SK-N-SH (cell line): ENCODE results near the gene GATAD2B. TPM values are rescaled to one million over a fixed set of nuclear protein-coding genes. Genes with fewer than 3 reads are reported as not detected.

Experiments used
- CTCF ChIA-PET: fragments of 300-600, 350-600 bp; formaldehyde crosslinking; extraction: SDS; loops from one replicate; lab custom pipeline; 2021; lab: Yijun Ruan, JAX
- POLR2A ChIA-PET: fragments of 350-600 bp; sonication (Branson Sonifier 250); formaldehyde crosslinking; extraction: SDS; loops from one replicate; lab custom pipeline; 2020; ENCODE audit warnings: antibody characterized with exemption, inconsistent platforms; lab: Yijun Ruan, JAX
- DNase-seq: peaks from one replicate; pipeline ENCODE4 v3.0.0; 2012
- H2AFZ ChIP-seq: fragments of 200-600 bp; sonication (generic); 2 replicates; pipeline ENCODE4 v1.8.1; 2016; ENCODE audit warnings: antibody characterized with exemption, mild to moderate bottlenecking, low read depth
- H3F3A ChIP-seq: fragments of 200-600 bp; sonication (generic); replicated peaks from 2 replicates; pipeline ENCODE3; 2016; ENCODE audit warnings: antibody characterized with exemption, mild to moderate bottlenecking; ENCODE audit not compliant: insufficient read depth
- H3K27ac ChIP-seq, 2 experiments: fragments of 200-500 bp in 1 of 2; fragments of 200-600 bp in 1 of 2; sonication (Bioruptor generic) in 1 of 2; sonication (generic), shearing (Covaris generic) in 1 of 2; 2 replicates each; pipeline versions ENCODE4 v1.5.1 to v1.6.1; 2014 to 2016; ENCODE audit warnings: low read depth in 2 of 2, inconsistent platforms in 1 of 2, low read length in 1 of 2, mild to moderate bottlenecking in 1 of 2, mixed read lengths in 1 of 2
- H3K27me3 ChIP-seq: fragments of 200-600 bp; sonication (generic), shearing (Covaris generic); 2 replicates; pipeline ENCODE4 v1.6.1; 2016; ENCODE audit warnings: mixed run types; ENCODE audit not compliant: insufficient read depth
- H3K36me3 ChIP-seq, 2 experiments: fragments of 200-500 bp in 1 of 2; fragments of 200-600 bp in 1 of 2; sonication (Bioruptor generic) in 1 of 2; sonication (generic) in 1 of 2; replicated peaks in 1 of 2; 2 replicates each; pipeline versions ENCODE3 to v1.5.1; 2014 to 2016; ENCODE audit warnings: low read length in 1 of 2, mild to moderate bottlenecking in 1 of 2; ENCODE audit not compliant: insufficient read depth in 2 of 2, control insufficient read depth in 1 of 2
- H3K4me1 ChIP-seq, 2 experiments: fragments of 200-500 bp in 1 of 2; fragments of 200-600 bp in 1 of 2; sonication (Bioruptor generic) in 1 of 2; sonication (generic), shearing (Covaris generic) in 1 of 2; 2 replicates each; pipeline versions ENCODE4 v1.5.1 to v1.6.1; 2014 to 2016; ENCODE audit warnings: low read depth in 1 of 2, low read length in 1 of 2, mixed run types in 1 of 2; ENCODE audit not compliant: insufficient read depth in 2 of 2, control insufficient read depth in 1 of 2
- H3K4me2 ChIP-seq: fragments of 200-600 bp; sonication (generic), shearing (Covaris generic); 2 replicates; pipeline ENCODE4 v1.6.1; 2017; ENCODE audit warnings: mixed run types
- H3K4me3 ChIP-seq, 2 experiments: fragments of 200-500 bp in 1 of 2; fragments of 200-600 bp in 1 of 2; sonication (Bioruptor generic) in 1 of 2; sonication (generic), shearing (Covaris generic) in 1 of 2; 2 replicates each; pipeline versions ENCODE4 v1.5.1 to v1.8.1; 2014 to 2016; ENCODE audit warnings: low read depth in 2 of 2, inconsistent platforms in 1 of 2, low read length in 1 of 2, mild to moderate bottlenecking in 1 of 2, mixed read lengths in 1 of 2, moderate library complexity in 1 of 2
- H3K79me2 ChIP-seq: fragments of 200-600 bp; sonication (generic); 2 replicates; pipeline ENCODE4 v1.8.1; 2017; ENCODE audit warnings: mild to moderate bottlenecking; ENCODE audit not compliant: insufficient read depth
- H3K9ac ChIP-seq: fragments of 200-600 bp; sonication (generic); 2 replicates; pipeline ENCODE4 v1.6.1; 2017; ENCODE audit warnings: mixed run types
- H3K9me2 ChIP-seq: fragments of 200-600 bp; sonication (generic); 2 replicates; pipeline ENCODE4 v1.6.1; 2017; ENCODE audit warnings: mixed run types
- H3K9me3 ChIP-seq: fragments of 200-600 bp; sonication (generic); 2 replicates; pipeline ENCODE4 v1.6.1; 2017; ENCODE audit warnings: mixed run types, mild to moderate bottlenecking, moderate library complexity
- H4K20me1 ChIP-seq: fragments of 200-600 bp; sonication (generic); 2 replicates; pipeline ENCODE4 v1.6.1; 2017; ENCODE audit warnings: mild to moderate bottlenecking, mixed run types; ENCODE audit not compliant: insufficient read depth
- CHD2 ChIP-seq: fragments of 150-350 bp; IDR thresholded peaks from 2 replicates; pipeline ENCODE4 v1.6.1; 2018; ENCODE audit warnings: low read length; ENCODE audit not compliant: partially characterized antibody
- ELF1 ChIP-seq: IDR thresholded peaks from 2 replicates; pipeline ENCODE4 v1.4.0; 2012
- EP300 ChIP-seq, 2 experiments: IDR thresholded peaks; 2 replicates each; pipeline versions ENCODE4 v1.4.0 to v1.6.1; 2012; ENCODE audit warnings: borderline replicate concordance in 1 of 2, low read depth in 1 of 2, low read length in 1 of 2
- EZH2phosphoT487 ChIP-seq: fragments of 200-600 bp; sonication (generic); IDR thresholded peaks from 2 replicates; pipeline ENCODE4 v1.6.1; 2017; ENCODE audit warnings: low read depth, mixed run types, mild to moderate bottlenecking, antibody characterized with exemption, moderate library complexity, borderline replicate concordance
- FOSL2 ChIP-seq: IDR thresholded peaks from 2 replicates; pipeline ENCODE4 v1.4.0; 2012; ENCODE audit warnings: low read depth, mild to moderate bottlenecking, moderate library complexity, borderline replicate concordance
- FOXJ3 ChIP-seq: sonication (generic); formaldehyde crosslinking; IDR thresholded peaks from 2 replicates; pipeline ENCODE4 v1.5.1; 2020; ENCODE audit warnings: mild to moderate bottlenecking, missing genetic modification reagents
- FOXM1 ChIP-seq: IDR thresholded peaks from 2 replicates; pipeline ENCODE4 v1.4.0; 2012; ENCODE audit warnings: low read depth, mild to moderate bottlenecking
- GABPA ChIP-seq: IDR thresholded peaks from 2 replicates; pipeline ENCODE4 v1.4.0; 2012; ENCODE audit warnings: low read depth, mild to moderate bottlenecking
- GATA2 ChIP-seq: sonication (generic); formaldehyde crosslinking; IDR thresholded peaks from 2 replicates; pipeline ENCODE4 v1.5.0; 2020; ENCODE audit warnings: mild to moderate bottlenecking, missing genetic modification reagents
- JUND ChIP-seq: IDR thresholded peaks from 2 replicates; pipeline ENCODE4 v1.4.0; 2012
- MEF2A ChIP-seq: IDR thresholded peaks from 2 replicates; pipeline ENCODE4 v1.4.0; 2012; ENCODE audit warnings: low read depth, borderline replicate concordance
- NFIC ChIP-seq: IDR thresholded peaks from 2 replicates; pipeline ENCODE4 v1.4.0; 2012; ENCODE audit warnings: borderline replicate concordance
- NRF1 ChIP-seq: IDR thresholded peaks from 2 replicates; pipeline ENCODE4 v1.6.1; 2012; ENCODE audit warnings: low read depth, mild to moderate bottlenecking, low read length
- POLR2AphosphoS5 ChIP-seq: IDR thresholded peaks from 2 replicates; pipeline ENCODE4 v1.6.1; 2012; ENCODE audit warnings: low read depth, low read length
- RAD21 ChIP-seq: IDR thresholded peaks from 2 replicates; pipeline ENCODE4 v1.6.1; 2012; ENCODE audit warnings: mild to moderate bottlenecking, low read length
- RCOR1 ChIP-seq: fragments of 150-350 bp; IDR thresholded peaks from 2 replicates; pipeline ENCODE4 v1.6.1; 2017; ENCODE audit warnings: antibody characterized with exemption, low read length
- RFX5 ChIP-seq: IDR thresholded peaks from 2 replicates; pipeline ENCODE4 v1.6.1; 2012; ENCODE audit warnings: mild to moderate bottlenecking, improper control_type of control experiment, low read length
- RXRA ChIP-seq: IDR thresholded peaks from 2 replicates; pipeline ENCODE4 v1.4.0; 2012; ENCODE audit warnings: low read depth, mild to moderate bottlenecking, borderline replicate concordance
- SMC3 ChIP-seq: IDR thresholded peaks from 2 replicates; pipeline ENCODE4 v1.6.1; 2012; ENCODE audit warnings: low read depth, low read length, improper control_type of control experiment
- TCF12 ChIP-seq: IDR thresholded peaks from 2 replicates; pipeline ENCODE4 v1.4.0; 2012
- TEAD4 ChIP-seq: IDR thresholded peaks from 2 replicates; pipeline ENCODE4 v1.4.0; 2012; ENCODE audit warnings: mild to moderate bottlenecking, borderline replicate concordance; ENCODE audit not compliant: insufficient read depth
- YY1 ChIP-seq: IDR thresholded peaks from 2 replicates; pipeline ENCODE4 v1.4.0; 2012; ENCODE audit warnings: low read depth, mild to moderate bottlenecking
- WGBS: methylation state at CpG from one replicate; pipeline ENCODE4 v1.1.6; 2017; ENCODE audit warnings: low lambda C conversion rate; 5-methylcytosine and 5-hydroxymethylcytosine counted together
- polyA plus RNA-seq, 3 experiments: library from polyadenylated mRNA; depleted of rRNA; stranded (reverse); fragments of >200 nt; gene quantifications; 2 replicates each; pipeline ENCODE4 v1.2.3, GENCODE V29; 2012
- TF ChIP-seq, protein P1 (sequence below): IDR thresholded peaks from 2 replicates; pipeline ENCODE4; 2012
- TF ChIP-seq, protein P2 (sequence below): IDR thresholded peaks from 2 replicates; pipeline ENCODE4 v1.4.0; 2012; ENCODE audit warnings: low read depth, borderline replicate concordance
- TF ChIP-seq, protein P3 (sequence below): fragments of 150-350 bp; IDR thresholded peaks from 2 replicates; pipeline ENCODE4 v1.6.1; 2016; ENCODE audit warnings: mild to moderate bottlenecking, low read depth, low read length
- TF ChIP-seq, protein P4 (sequence below): IDR thresholded peaks from 2 replicates; pipeline ENCODE4 v1.4.0; 2012; ENCODE audit warnings: low read depth, borderline replicate concordance
- TF ChIP-seq, protein P5 (sequence below): fragments of 200-600 bp; sonication (generic); IDR thresholded peaks from 2 replicates; pipeline ENCODE4 v1.6.1; 2017; ENCODE audit warnings: antibody characterized with exemption, mild to moderate bottlenecking, moderate library complexity

The GATAD2B gene
- polyA plus RNA-seq, 1 of the 3 experiments (the other 2 are of a cell fraction), result 2.8 TPM

DNA sequence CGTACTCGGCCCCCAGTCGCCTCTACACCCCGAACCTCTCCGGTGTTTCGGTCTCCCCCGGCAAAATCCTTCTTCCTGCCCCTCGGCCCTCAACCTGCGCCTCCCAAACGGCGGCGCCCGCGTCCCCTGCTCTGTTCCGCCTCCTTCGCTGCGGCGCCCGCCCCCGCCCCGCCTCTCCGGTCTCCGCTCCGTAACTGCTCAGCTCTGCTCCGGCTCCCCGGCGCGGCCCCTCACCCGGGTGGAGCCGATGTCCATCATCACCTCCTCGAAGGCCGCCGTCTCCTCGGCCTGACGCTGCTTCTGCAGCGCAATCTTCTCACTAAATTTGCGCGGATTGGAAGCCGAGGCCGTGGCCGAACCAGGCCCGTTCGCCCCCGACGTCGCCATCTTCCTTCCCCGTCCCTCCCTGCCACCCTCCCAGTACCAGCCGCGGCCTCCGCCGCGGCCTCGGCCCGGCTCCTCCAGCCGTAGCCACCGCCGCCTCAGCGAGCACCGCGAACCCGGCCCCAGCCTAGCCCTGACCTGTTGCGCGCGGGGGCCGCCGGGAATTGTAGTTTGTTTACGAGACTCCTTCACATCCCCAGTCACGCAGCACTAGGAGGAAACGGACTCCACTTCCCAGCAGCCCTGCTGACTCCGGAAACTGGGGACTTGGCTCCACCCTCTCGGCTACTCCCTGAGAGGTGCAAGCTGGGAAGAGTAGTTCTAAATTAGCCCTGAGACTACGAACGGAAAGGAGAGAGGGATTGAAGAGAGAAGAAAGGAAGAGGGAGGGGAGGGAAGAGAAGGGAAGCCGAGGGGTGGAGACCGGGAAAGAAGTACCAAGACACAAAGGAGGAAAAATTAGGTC, 35.6 kb upstream of the GATAD2B start, which contains the start of gene CRTC2:
CRTC2 (minus strand) TSS at position 502 of the 850 bp plus-strand sequence; CDS start at position 387, 115 bp downstream.
- H3K9me2 ChIP-seq, result no peaks in the 10 kb centered on the region
- no peak within 1 kb of the TSS for H2AFZ ChIP-seq
- H3K27ac ChIP-seq, result peak within 1 kb of the TSS; percentile 88 to 96
- H3K79me2 ChIP-seq, result peaks cover 75% of the 10 kb centered on the region
- H3K4me2 ChIP-seq, result peak within 1 kb of the TSS; percentile 82
- peaks cover 15% of the 10 kb centered on the region for H3F3A ChIP-seq
- 0% methylated on average over 39 of the region's 75 CpGs for WGBS
- peak within 1 kb of the TSS; percentile 94 for H3K9ac ChIP-seq
- H4K20me1 ChIP-seq, result peaks cover 41% of the 10 kb centered on the region
- peak; percentile 97 for DNase-seq
- peaks cover 5 to 53% of the 10 kb centered on the region in 2 experiments; a peak in 3 of 4 replicates for H3K4me1 ChIP-seq
- ChIA-PET CTCF (interaction anchor here (0.9 to 8.6 kb wide), 5 partner anchors 9 to 138 kb away, joined by 3 to 51 read pairs (median 10); partner anchors contain the start of genes CREB3L4, DENND4B and RAB13), POLR2A (interaction anchor here (0.8 to 4.4 kb wide), 8 partner anchors 9 to 92 kb away, joined by 3 to 32 read pairs (median 4); partner anchors contain the start of genes CREB3L4, DENND4B, GATAD2B and JTB)
- peaks cover 12 to 31% of the 10 kb centered on the region in 2 experiments for H3K36me3 ChIP-seq
- no peaks in the 10 kb centered on the region for H3K27me3 ChIP-seq
- H3K4me3 ChIP-seq, result peak within 1 kb of the TSS; percentile 69 to 95
- H3K9me3 ChIP-seq, result no peaks in the 10 kb centered on the region
- TF ChIP-seq FOXM1, result no peak
- TF ChIP-seq, protein P1, sequence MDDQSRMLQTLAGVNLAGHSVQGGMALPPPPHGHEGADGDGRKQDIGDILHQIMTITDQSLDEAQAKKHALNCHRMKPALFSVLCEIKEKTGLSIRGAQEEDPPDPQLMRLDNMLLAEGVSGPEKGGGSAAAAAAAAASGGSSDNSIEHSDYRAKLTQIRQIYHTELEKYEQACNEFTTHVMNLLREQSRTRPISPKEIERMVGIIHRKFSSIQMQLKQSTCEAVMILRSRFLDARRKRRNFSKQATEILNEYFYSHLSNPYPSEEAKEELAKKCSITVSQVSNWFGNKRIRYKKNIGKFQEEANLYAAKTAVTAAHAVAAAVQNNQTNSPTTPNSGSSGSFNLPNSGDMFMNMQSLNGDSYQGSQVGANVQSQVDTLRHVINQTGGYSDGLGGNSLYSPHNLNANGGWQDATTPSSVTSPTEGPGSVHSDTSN, result no peak; the same call in none of the 2 replicates
- no peak for TF ChIP-seq RCOR1
- TF ChIP-seq RXRA, result no peak
- peak; percentile 59; the same call in 1 of the 2 replicates for TF ChIP-seq YY1
- TF ChIP-seq GABPA, result peak; percentile 92
- TF ChIP-seq, protein P2, sequence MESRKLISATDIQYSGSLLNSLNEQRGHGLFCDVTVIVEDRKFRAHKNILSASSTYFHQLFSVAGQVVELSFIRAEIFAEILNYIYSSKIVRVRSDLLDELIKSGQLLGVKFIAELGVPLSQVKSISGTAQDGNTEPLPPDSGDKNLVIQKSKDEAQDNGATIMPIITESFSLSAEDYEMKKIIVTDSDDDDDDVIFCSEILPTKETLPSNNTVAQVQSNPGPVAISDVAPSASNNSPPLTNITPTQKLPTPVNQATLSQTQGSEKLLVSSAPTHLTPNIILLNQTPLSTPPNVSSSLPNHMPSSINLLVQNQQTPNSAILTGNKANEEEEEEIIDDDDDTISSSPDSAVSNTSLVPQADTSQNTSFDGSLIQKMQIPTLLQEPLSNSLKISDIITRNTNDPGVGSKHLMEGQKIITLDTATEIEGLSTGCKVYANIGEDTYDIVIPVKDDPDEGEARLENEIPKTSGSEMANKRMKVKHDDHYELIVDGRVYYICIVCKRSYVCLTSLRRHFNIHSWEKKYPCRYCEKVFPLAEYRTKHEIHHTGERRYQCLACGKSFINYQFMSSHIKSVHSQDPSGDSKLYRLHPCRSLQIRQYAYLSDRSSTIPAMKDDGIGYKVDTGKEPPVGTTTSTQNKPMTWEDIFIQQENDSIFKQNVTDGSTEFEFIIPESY, result no peak
- peak; percentile 85 for TF ChIP-seq POLR2AphosphoS5
- no peak for TF ChIP-seq TEAD4
- no peak for TF ChIP-seq RFX5
- TF ChIP-seq GATA2 (CRISPR knock-in tag), result no peak
- no peak for TF ChIP-seq EP300 (IDR thresholded peaks at IDR 0.05; ENCODE audit: borderline replicate concordance in 1 of 2, low read depth in 1 of 2, low read length in 1 of 2)
- no peak for TF ChIP-seq FOSL2
- TF ChIP-seq TCF12, result peak; percentile 26; the same call in 1 of the 2 replicates
- peak; percentile 96 for TF ChIP-seq CHD2
- no peak; the same call in 1 of the 2 replicates for TF ChIP-seq JUND
- TF ChIP-seq RAD21, result no peak
- TF ChIP-seq, protein P3, sequence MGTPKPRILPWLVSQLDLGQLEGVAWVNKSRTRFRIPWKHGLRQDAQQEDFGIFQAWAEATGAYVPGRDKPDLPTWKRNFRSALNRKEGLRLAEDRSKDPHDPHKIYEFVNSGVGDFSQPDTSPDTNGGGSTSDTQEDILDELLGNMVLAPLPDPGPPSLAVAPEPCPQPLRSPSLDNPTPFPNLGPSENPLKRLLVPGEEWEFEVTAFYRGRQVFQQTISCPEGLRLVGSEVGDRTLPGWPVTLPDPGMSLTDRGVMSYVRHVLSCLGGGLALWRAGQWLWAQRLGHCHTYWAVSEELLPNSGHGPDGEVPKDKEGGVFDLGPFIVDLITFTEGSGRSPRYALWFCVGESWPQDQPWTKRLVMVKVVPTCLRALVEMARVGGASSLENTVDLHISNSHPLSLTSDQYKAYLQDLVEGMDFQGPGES, result no peak
- TF ChIP-seq MEF2A, result no peak
- no peak for TF ChIP-seq EZH2phosphoT487
- no peak; the same call in 1 of the 2 replicates for TF ChIP-seq FOXJ3 (CRISPR knock-in tag)
- TF ChIP-seq NRF1, result no peak
- no peak for TF ChIP-seq SMC3
- TF ChIP-seq NFIC, result no peak; the same call in 1 of the 2 replicates
- TF ChIP-seq ELF1, result peak; percentile 98
- TF ChIP-seq, protein P4, sequence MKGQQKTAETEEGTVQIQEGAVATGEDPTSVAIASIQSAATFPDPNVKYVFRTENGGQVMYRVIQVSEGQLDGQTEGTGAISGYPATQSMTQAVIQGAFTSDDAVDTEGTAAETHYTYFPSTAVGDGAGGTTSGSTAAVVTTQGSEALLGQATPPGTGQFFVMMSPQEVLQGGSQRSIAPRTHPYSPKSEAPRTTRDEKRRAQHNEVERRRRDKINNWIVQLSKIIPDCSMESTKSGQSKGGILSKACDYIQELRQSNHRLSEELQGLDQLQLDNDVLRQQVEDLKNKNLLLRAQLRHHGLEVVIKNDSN, result no peak
- TF ChIP-seq, protein P5, sequence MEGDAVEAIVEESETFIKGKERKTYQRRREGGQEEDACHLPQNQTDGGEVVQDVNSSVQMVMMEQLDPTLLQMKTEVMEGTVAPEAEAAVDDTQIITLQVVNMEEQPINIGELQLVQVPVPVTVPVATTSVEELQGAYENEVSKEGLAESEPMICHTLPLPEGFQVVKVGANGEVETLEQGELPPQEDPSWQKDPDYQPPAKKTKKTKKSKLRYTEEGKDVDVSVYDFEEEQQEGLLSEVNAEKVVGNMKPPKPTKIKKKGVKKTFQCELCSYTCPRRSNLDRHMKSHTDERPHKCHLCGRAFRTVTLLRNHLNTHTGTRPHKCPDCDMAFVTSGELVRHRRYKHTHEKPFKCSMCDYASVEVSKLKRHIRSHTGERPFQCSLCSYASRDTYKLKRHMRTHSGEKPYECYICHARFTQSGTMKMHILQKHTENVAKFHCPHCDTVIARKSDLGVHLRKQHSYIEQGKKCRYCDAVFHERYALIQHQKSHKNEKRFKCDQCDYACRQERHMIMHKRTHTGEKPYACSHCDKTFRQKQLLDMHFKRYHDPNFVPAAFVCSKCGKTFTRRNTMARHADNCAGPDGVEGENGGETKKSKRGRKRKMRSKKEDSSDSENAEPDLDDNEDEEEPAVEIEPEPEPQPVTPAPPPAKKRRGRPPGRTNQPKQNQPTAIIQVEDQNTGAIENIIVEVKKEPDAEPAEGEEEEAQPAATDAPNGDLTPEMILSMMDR, result 0 out of 2 replicates have a peak, but pooled peaks have one; percentile 15
